ENCODE measurements around the gene OTUB2. TPM values are rescaled to one million over a fixed set of nuclear protein-coding genes. Genes with fewer than 3 reads are reported as not detected.

OTUB2 gene
- total RNA-seq, 2 experiments from 2014 or later = not detected

DNA sequence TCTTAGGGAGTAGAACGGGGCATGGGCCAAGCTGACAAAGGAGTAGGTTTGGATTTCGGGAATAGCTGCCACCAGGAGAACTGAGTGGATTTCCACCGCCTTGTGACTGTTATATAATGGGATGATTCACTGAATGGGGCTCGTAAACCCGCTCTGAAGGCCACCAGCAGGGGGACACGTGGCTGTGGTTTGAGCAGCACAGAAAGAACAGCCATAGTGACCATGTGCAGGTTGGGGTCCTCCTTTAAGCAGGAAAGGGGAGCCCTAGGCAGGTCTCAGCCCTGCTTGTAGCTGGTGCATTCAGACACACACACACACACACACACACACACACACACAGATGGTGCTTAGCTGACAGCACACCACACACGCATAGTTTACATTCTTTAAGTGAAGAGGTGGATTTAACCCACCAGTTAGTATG, 41.1 kb upstream of the OTUB2 start:
- intact Hi-C loops (cut with DNase I, micrococcal nuclease) = no loop called here
- H3K9me3 ChIP-seq (ENCODE audit: control insufficient read depth in 1 of 2, insufficient read depth in 1 of 2, low read length in 2 of 2) = peaks cover 0 to 4% of the 10 kb centered on the region in 2 experiments
- no peak overlapping the region for H3K4me3 ChIP-seq (ENCODE audit: low read length)
- ATAC-seq (ENCODE audit: poor library complexity) (no peak), DNase-seq (no peak)
- POLR2A ChIA-PET = no interaction called here
- H3K36me3 ChIP-seq (ENCODE audit: insufficient read depth, low read length) = no peaks in the 10 kb centered on the region
- Mint-ChIP-seq H3K36me3 (ENCODE audit: low read depth) (no peaks in the 10 kb centered on the region), H3K27me3 (no peaks in the 10 kb centered on the region), H3K4me1 (ENCODE audit: low read depth) (peaks cover 16% of the 10 kb centered on the region), H3K27ac (no peak overlapping the region), H3K4me3 (no peak overlapping the region), H3K9me3 (no peaks in the 10 kb centered on the region)
- H3K27me3 ChIP-seq (ENCODE audit: control insufficient read depth in 1 of 2, insufficient read depth in 2 of 2, low read length in 2 of 2) = no peaks in the 10 kb centered on the region
- TF ChIP-seq, protein P1, sequence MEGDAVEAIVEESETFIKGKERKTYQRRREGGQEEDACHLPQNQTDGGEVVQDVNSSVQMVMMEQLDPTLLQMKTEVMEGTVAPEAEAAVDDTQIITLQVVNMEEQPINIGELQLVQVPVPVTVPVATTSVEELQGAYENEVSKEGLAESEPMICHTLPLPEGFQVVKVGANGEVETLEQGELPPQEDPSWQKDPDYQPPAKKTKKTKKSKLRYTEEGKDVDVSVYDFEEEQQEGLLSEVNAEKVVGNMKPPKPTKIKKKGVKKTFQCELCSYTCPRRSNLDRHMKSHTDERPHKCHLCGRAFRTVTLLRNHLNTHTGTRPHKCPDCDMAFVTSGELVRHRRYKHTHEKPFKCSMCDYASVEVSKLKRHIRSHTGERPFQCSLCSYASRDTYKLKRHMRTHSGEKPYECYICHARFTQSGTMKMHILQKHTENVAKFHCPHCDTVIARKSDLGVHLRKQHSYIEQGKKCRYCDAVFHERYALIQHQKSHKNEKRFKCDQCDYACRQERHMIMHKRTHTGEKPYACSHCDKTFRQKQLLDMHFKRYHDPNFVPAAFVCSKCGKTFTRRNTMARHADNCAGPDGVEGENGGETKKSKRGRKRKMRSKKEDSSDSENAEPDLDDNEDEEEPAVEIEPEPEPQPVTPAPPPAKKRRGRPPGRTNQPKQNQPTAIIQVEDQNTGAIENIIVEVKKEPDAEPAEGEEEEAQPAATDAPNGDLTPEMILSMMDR (IDR thresholded peaks at IDR 0.05) = no peak
- H3K27ac ChIP-seq (ENCODE audit: low read depth in 1 of 2, low read length in 2 of 2) = no peak overlapping the region
- CTCF ChIA-PET = no interaction called here
- H3K4me1 ChIP-seq (ENCODE audit: insufficient read depth, low read length) = peaks cover 19% of the 10 kb centered on the region

DNA sequence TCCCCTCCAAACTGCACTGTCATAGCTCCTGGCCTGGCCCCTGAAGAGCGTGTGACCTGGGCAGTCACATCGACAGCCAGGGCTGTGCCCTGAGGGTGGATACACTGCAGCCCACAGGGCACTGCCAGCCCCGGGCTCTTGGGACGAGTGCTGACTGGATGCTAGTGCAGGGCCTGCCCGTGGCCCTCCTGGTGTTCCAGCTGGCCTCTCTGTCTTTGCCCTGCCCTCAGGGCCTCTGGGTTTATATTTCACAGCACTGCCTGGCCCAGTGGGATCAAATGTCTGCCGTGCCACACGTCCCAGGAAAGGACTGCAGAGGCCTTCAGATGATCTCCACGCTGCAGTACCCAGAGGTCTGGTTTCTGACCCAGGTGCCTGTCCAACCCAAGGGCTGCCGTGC, 39.2 kb upstream of the OTUB2 start:
- peaks cover 0 to 4% of the 10 kb centered on the region in 2 experiments for H3K9me3 ChIP-seq (ENCODE audit: control insufficient read depth in 1 of 2, insufficient read depth in 1 of 2, low read length in 2 of 2)
- H3K4me1 ChIP-seq (ENCODE audit: insufficient read depth, low read length) = peaks cover 4% of the 10 kb centered on the region
- ATAC-seq (ENCODE audit: poor library complexity) (no peak), DNase-seq (no peak)
- no peaks in the 10 kb centered on the region for H3K36me3 ChIP-seq (ENCODE audit: insufficient read depth, low read length)
- no peaks in the 10 kb centered on the region for H3K36me3 Mint-ChIP-seq (ENCODE audit: low read depth)
- no peaks in the 10 kb centered on the region for H3K9me3 Mint-ChIP-seq
- no peaks in the 10 kb centered on the region for H3K27me3 Mint-ChIP-seq
- peaks cover 2% of the 10 kb centered on the region for H3K4me1 Mint-ChIP-seq (ENCODE audit: low read depth)
- TF ChIP-seq, protein P1 (IDR thresholded peaks at IDR 0.05) = no peak
- ChIA-PET POLR2A (interaction anchor here (1.2 to 1.6 kb wide), 2 partner anchors 9 to 11 kb away, joined by 3 to 5 read pairs; partner anchors contain the start of gene ASB2), CTCF (no interaction called here)
- H3K27ac ChIP-seq (ENCODE audit: low read depth in 1 of 2, low read length in 2 of 2) = no peak overlapping the region
- H3K27me3 ChIP-seq (ENCODE audit: control insufficient read depth in 1 of 2, insufficient read depth in 2 of 2, low read length in 2 of 2) = no peaks in the 10 kb centered on the region
- H3K27ac Mint-ChIP-seq = no peak overlapping the region
- intact Hi-C loops (cut with DNase I, micrococcal nuclease) = no loop called here
- no peak overlapping the region for H3K4me3 ChIP-seq (ENCODE audit: low read length)
- no peak overlapping the region for H3K4me3 Mint-ChIP-seq

DNA sequence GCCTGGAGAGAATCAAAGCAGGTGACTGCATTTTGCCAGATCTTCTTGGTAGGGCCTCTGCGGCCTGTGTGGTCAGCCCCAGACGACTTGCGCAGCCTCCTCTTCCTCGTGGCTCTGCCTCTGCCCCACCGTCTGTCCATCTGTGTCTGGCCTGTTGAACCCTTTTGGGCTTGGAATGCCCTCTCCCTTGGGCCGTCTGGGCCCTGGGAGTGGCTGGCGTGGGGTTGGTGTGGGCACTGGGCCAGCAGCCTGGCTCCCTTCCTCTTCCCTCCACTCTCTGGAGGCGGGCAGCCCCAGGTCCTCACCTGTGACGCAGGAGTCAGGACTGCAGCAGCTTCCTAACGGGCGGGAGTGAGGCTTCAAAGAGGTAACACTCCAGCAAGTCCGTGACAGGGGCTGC, 38.8 kb upstream of the OTUB2 start:
- ChIA-PET POLR2A (interaction anchor here (1.2 to 1.6 kb wide), 2 partner anchors 9 to 11 kb away, joined by 3 to 5 read pairs; partner anchors contain the start of gene ASB2), CTCF (no interaction called here)
- DNase-seq (no peak), ATAC-seq (ENCODE audit: poor library complexity) (no peak)
- Mint-ChIP-seq H3K36me3 (ENCODE audit: low read depth) (no peaks in the 10 kb centered on the region), H3K4me3 (no peak overlapping the region), H3K9me3 (no peaks in the 10 kb centered on the region), H3K27ac (no peak overlapping the region), H3K27me3 (no peaks in the 10 kb centered on the region), H3K4me1 (ENCODE audit: low read depth) (no peaks in the 10 kb centered on the region)
- Histone ChIP-seq H3K36me3 (ENCODE audit: insufficient read depth, low read length) (no peaks in the 10 kb centered on the region), H3K27ac (ENCODE audit: low read depth in 1 of 2, low read length in 2 of 2) (no peak overlapping the region), H3K4me1 (ENCODE audit: insufficient read depth, low read length) (peaks cover 3% of the 10 kb centered on the region), H3K4me3 (ENCODE audit: low read length) (no peak overlapping the region), H3K27me3 (ENCODE audit: control insufficient read depth in 1 of 2, insufficient read depth in 2 of 2, low read length in 2 of 2) (no peaks in the 10 kb centered on the region), H3K9me3 (ENCODE audit: control insufficient read depth in 1 of 2, insufficient read depth in 1 of 2, low read length in 2 of 2) (peaks cover 0 to 4% of the 10 kb centered on the region in 2 experiments)
- intact Hi-C loops (cut with DNase I, micrococcal nuclease) = no loop called here
- TF ChIP-seq, protein P1 (IDR thresholded peaks at IDR 0.05) = no peak
